Activated T-cell treated with anti-CD3 and anti-CD28 coated beads for 1 hour (primary cell): ENCODE measurements around the gene RDH14.

Experiments
- DNase-seq: peaks from one replicate; pipeline ENCODE4 v3.0.0-alpha.2; 2020; ENCODE audit warnings: low read depth

The RDH14 gene

GRCh38 chr2:18522484-18523146, 37.8 kb downstream of the RDH14 start:
- DNase-seq, result no peak

DNA sequence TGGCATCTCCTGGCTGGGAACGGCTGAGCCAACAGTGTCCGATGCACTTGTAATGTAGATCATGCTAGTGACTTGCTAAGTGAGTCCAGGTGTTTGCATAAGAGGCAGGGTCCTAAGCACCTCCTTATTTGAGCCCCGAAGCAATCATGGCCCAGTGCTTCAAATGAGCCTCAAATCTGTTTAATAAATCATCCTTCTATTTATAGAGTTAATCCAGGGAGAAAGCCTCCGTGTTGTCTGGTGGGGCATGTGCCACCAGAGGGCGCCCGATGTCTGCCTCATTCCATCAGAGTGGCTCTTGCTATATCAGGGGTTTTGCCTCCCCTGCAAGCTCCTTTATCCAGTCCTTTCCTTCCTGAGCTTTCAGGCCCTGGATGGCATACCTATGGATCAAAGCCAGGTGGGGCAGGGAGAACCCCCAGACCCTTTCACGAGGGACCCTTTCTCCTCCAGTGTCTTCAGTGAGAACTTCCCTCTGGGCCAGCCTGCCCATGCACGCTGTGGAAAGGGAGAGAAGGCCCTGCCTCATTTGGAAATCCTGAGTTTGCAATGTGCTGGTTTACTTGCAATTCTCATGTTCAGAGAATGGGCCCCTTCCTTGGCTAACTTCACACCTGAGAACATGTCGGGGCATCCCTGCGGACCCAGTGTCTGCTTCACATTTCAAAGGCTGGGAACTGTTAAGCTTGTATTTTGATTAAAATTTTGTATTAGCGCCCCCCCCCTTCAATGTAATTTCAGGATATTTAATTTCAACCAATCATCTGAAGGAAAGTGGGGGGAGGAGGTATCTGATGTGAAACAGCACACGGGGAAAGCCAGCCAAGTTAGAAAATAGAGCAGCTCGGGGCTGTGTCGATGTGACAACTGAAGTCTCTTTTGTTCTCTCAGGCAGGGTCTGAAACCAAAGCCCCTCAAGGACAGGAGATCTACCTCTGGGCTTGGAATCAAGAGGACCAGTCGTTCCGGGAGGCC, 39.7 kb downstream of the RDH14 start:
- peak; percentile 72 for DNase-seq

DNA sequence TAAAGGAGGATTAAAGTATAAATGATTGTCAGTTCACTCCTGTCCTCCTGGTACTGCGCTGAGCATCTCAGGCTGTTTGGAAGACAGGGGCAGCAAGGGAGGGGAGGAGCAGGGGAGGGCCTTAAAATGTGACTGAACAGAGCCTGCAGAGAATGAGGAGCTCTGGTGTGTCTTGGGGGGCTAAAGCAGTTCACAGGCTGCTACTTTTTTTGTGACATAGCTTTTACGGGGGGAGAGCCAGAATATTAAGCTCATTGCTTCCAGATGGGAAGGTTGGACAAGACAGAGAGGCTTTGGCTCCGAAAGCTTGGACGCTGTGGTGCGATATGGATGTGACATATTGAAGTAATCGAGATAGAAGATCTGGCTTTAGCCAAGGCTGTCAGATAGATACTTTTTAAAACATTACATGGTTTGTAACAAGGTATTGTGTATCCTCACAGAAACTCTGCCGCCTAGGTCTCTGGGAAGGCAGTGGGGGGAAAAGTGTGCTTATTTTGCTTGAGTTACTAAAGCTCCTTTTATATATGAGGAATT, 40.5 kb downstream of the RDH14 start:
- no peak for DNase-seq

DNA sequence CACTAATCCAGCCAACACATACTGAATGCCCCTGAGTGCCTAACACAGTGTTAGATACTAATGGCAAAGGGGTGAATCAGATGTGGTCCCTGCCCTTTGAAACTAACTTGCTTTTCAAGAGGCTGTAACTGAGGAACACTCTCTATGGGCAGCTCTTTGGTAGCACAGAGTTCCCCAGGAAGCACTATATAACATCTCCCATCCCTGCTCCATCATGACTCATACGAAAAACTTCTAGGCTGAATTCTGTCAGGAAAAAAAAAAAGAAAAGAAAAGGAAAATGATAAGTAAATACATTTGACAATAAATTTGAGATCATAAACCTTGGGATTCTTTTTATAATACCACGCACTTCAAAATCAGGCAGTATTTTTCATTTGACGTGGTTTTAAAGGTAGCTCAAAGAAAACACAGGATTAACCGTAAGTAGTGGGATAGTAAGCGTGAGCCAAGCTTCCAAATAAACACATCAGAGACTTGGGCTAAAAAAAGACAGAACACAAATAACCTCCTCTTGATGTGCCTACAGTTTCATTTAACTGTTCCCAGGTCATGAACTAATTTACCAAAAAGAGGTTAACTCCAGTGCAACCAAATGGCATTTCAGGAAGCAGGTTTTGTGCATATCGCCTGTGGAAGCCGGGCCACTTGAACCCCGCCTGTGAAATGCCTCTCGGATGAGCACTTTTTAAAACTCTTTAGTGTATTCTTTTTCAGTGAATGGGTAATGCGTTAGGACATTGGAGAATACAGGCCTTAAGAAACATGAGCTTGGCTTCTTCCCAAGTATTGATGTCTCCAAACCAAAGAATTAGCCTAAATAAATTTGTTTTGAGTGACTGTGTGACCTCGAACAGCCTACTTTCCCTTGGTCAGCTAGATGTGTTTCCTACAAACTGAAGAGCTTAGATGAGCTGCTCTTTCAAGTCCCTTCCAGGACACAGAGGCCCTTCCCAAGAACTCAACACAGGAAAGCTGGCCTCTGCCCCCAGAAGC, 42.0 kb downstream of the RDH14 start:
- no peak for DNase-seq

DNA sequence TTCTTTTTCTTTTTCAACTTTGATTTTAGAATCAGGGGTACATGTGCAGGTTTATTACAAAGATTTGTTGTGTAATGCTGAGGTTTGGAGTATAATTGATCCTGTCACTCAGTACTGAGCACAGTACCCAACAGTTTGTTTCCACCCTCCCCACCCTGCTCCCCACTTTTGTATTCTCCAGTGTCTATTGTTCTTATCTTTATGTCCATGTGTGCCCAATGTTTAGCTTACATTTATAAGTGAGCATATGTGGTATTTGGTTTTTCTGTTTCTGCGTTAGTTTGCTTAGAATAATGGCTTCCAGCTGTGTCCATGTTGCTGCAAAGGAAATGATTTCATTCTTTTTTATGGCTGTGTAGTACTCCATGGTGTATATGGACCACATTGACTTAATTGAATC, 43.1 kb downstream of the RDH14 start:
- DNase-seq, result no peak

GRCh38 chr2:18516112-18516511, 44.3 kb downstream of the RDH14 start:
- no peak for DNase-seq

- no peak for DNase-seq
Observed at GRCh38 chr2:18514526-18515461, 45.7 kb downstream of the RDH14 start.

DNA sequence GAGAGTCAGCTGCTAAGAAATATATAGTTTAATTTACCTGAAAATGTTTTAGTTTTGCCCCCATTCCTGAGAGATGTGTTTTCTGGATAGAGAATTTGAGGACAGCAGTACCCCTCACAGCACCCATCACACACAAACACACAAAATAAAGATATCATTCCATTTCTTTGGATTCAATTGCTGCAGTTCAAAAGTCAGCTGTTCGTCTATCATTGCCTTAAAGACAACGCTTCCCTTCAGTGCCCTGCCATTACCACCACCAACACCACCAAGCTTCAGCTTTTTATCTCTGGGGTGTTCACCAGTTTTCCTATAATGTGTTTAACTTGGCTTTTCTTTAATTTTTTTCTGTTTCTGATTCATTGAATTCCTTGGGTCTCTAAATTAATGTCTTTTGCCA, 49.7 kb downstream of the RDH14 start:
- DNase-seq, result no peak

DNA sequence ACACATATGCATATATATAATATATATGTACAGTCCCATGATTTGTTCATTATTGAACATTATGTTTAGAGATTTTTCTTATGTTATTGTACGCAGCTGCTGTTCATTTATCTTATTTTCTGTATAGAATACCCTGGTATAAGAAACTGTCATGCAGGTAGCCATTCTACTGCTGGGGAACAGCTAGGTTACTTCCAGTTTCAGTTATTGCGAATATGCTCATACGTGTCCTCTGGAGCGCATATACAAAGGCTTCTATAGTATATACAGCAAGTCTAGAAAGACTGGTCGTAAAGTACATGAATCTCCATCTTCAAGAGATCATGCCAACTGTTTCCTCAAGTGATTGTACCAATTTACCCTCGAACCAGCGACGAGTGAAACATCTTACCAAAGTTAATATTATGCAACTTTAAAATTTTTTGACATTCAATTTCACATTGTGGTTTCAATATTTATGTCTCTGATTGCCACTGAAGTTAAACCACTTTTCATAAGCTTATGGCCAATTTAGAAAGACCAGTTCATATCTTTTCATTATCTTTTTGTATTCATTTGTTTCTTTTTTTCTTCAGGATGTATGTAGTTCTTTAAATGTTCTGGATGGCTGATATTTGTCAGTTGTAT, 53.5 kb downstream of the RDH14 start:
- DNase-seq, result no peak

DNA sequence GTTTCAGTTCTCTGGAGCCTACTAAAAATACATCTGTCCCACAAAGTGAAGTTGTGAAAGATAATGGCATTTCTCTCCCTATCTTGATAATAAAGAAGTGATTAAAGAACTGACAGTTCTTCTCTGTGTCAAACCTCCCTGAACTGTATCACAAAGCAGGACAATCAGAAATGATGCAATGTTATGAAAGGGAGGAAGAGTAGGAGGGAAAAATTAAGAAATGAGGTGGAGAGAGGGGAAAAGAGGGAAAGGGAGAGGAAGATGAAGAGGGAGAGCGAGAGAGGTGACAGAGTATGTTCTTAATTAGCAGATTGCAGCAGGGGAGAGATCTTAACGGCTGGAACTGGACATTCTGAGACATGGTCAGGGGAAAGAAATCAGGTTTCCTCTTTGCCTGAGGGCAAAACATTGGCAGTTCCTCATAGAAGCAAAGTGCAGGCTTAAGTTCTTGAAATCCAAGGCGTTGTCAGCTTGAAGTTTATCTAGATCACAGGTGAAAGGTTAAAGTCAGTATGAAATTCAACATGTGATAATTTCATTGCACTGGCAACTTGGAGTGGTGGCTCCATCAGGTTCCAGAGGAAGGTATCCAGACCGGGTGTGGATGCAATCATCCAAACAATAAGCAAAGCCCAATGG, 54.6 kb downstream of the RDH14 start:
- no peak for DNase-seq
